HepG2 (cell line): Measurements from ENCODE around the gene MCC. TPM values are rescaled to one million over a fixed set of nuclear protein-coding genes. Genes with fewer than 3 reads are reported as not detected.
A peak's percentile ranks its signal among the peaks of the same experiment; 100 is the strongest.

ENCODE experiments used
- NR1H2 ChIP-seq: sonication (generic); formaldehyde crosslinking; IDR thresholded peaks from 2 replicates; pipeline ENCODE4 v1.8.1; 2022; ENCODE audit warnings: low read depth, missing genetic modification reagents, borderline replicate concordance
- ONECUT2 ChIP-seq: sonication (generic); formaldehyde crosslinking; IDR thresholded peaks from 2 replicates; pipeline ENCODE4 v1.4.0; 2020; ENCODE audit warnings: missing genetic modification reagents
- PCBP1 ChIP-seq: fragments of 200-400 bp; formaldehyde crosslinking; IDR thresholded peaks from 2 replicates; pipeline ENCODE4 v1.6.1; 2017; ENCODE audit warnings: mild to moderate bottlenecking, low read depth, low read length, borderline replicate concordance
- ZMYM2 ChIP-seq: sonication (generic); formaldehyde crosslinking; IDR thresholded peaks from 2 replicates; pipeline ENCODE4 v1.8.0; 2022; ENCODE audit warnings: mild to moderate bottlenecking, missing genetic modification reagents
- ZNF263 ChIP-seq: sonication (generic); formaldehyde crosslinking; IDR thresholded peaks from 2 replicates; pipeline ENCODE4 v1.4.0; 2020; ENCODE audit warnings: missing genetic modification reagents
- ZNF343 ChIP-seq: sonication (generic); formaldehyde crosslinking; IDR thresholded peaks from 2 replicates; pipeline ENCODE4 v1.4.0; 2020; ENCODE audit warnings: mild to moderate bottlenecking, missing genetic modification reagents
- ZNF562 ChIP-seq: sonication (generic); formaldehyde crosslinking; IDR thresholded peaks from 2 replicates; pipeline ENCODE4 v1.8.0; 2022; ENCODE audit warnings: missing genetic modification reagents, borderline replicate concordance
- ZNF670 ChIP-seq: sonication (generic); formaldehyde crosslinking; IDR thresholded peaks from 2 replicates; pipeline ENCODE4 v1.8.0; 2022; ENCODE audit warnings: mild to moderate bottlenecking, missing genetic modification reagents, borderline replicate concordance
- ZNF678 ChIP-seq: sonication (generic); formaldehyde crosslinking; IDR thresholded peaks from 2 replicates; pipeline ENCODE4 v1.4.0; 2020; ENCODE audit warnings: mild to moderate bottlenecking, missing genetic modification reagents
- ZNF7 ChIP-seq: IDR thresholded peaks from 2 replicates; pipeline ENCODE4 v1.6.1; 2016; ENCODE audit warnings: missing biosample characterization, missing genetic modification reagents
- ZNF782 ChIP-seq: sonication (generic); formaldehyde crosslinking; IDR thresholded peaks from 2 replicates; pipeline ENCODE4 v1.4.0; 2020; ENCODE audit warnings: missing genetic modification reagents, mild to moderate bottlenecking, borderline replicate concordance
- polyA plus RNA-seq, 8 experiments: library from polyadenylated mRNA; depleted of rRNA in 3 of 8; stranded (reverse) in 7 of 8; unstranded in 1 of 8; fragments of >200 nt; fragmentation: Illumina TruSeq in 4 of 8; extraction: Trizol in 4 of 8; gene quantifications; 2 replicates each; pipeline versions ENCODE4 v1.2.1 to v1.2.3, GENCODE V29; 2011 to 2016; ENCODE audit warnings: low read depth in 4 of 8, missing spikeins in 1 of 8, mixed read lengths in 1 of 8; ENCODE audit not compliant: insufficient read depth in 1 of 8
- total RNA-seq, 5 experiments: library from RNA; depleted of rRNA; stranded (reverse); fragments of >200 nt; fragmentation: Illumina TruSeq; extraction: Trizol; gene quantifications; 2 replicates each; pipeline ENCODE4 v1.2.3, GENCODE V29; 2016; ENCODE audit warnings: low read depth in 1 of 5
- TF ChIP-seq, protein P1 (sequence below): sonication (generic); formaldehyde crosslinking; IDR thresholded peaks from 2 replicates; pipeline ENCODE4 v1.4.0; 2020; ENCODE audit warnings: missing genetic modification reagents
- TF ChIP-seq, protein P2 (sequence below): sonication (generic); formaldehyde crosslinking; IDR thresholded peaks from one replicate; pipeline ENCODE4 v1.5.1; 2020; ENCODE audit warnings: mild to moderate bottlenecking, missing genetic modification reagents; ENCODE audit errors: not compliant biosample characterization
- TF ChIP-seq, protein P3 (sequence below): sonication (generic); formaldehyde crosslinking; IDR thresholded peaks from 2 replicates; pipeline ENCODE4 v1.4.0; 2020; ENCODE audit warnings: missing genetic modification reagents
- TF ChIP-seq, protein P4 (sequence below): sonication (generic); formaldehyde crosslinking; IDR thresholded peaks from 2 replicates; pipeline ENCODE4 v1.5.1; 2020; ENCODE audit warnings: missing genetic modification reagents, mild to moderate bottlenecking, borderline replicate concordance

Gene MCC
- total and polyA plus RNA-seq, 2 of the 13 experiments (the other 11 are each of a cell fraction or from before 2014, with no cell fraction given): 0.55 to 2.4 TPM

DNA sequence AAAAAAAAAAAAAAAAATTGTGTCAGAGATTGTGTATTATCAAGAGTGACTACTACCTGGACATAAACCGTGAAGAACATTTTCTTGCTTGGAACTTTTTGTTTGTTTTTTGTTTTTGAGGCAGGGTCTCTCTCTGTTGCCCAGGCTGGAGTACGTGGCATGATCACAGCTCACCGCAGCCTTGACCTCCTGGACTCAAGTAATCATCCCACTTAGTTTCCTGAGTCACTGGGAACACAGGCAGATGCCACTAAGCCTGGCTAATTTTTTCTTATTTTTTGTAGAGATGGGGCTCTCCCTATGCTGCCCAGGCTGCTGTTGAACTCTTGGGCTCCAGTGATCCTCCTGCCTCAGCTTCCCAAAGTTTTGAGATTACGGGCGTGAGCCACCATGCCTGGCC lies 485.8 kb downstream of the MCC start (continued):
- TF ChIP-seq, protein P1, sequence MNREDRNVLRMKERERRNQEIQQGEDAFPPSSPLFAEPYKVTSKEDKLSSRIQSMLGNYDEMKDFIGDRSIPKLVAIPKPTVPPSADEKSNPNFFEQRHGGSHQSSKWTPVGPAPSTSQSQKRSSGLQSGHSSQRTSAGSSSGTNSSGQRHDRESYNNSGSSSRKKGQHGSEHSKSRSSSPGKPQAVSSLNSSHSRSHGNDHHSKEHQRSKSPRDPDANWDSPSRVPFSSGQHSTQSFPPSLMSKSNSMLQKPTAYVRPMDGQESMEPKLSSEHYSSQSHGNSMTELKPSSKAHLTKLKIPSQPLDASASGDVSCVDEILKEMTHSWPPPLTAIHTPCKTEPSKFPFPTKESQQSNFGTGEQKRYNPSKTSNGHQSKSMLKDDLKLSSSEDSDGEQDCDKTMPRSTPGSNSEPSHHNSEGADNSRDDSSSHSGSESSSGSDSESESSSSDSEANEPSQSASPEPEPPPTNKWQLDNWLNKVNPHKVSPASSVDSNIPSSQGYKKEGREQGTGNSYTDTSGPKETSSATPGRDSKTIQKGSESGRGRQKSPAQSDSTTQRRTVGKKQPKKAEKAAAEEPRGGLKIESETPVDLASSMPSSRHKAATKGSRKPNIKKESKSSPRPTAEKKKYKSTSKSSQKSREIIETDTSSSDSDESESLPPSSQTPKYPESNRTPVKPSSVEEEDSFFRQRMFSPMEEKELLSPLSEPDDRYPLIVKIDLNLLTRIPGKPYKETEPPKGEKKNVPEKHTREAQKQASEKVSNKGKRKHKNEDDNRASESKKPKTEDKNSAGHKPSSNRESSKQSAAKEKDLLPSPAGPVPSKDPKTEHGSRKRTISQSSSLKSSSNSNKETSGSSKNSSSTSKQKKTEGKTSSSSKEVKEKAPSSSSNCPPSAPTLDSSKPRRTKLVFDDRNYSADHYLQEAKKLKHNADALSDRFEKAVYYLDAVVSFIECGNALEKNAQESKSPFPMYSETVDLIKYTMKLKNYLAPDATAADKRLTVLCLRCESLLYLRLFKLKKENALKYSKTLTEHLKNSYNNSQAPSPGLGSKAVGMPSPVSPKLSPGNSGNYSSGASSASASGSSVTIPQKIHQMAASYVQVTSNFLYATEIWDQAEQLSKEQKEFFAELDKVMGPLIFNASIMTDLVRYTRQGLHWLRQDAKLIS (CRISPR knock-in tag): no peak
- no peak for TF ChIP-seq ZNF782 (CRISPR knock-in tag)
- TF ChIP-seq, protein P2, sequence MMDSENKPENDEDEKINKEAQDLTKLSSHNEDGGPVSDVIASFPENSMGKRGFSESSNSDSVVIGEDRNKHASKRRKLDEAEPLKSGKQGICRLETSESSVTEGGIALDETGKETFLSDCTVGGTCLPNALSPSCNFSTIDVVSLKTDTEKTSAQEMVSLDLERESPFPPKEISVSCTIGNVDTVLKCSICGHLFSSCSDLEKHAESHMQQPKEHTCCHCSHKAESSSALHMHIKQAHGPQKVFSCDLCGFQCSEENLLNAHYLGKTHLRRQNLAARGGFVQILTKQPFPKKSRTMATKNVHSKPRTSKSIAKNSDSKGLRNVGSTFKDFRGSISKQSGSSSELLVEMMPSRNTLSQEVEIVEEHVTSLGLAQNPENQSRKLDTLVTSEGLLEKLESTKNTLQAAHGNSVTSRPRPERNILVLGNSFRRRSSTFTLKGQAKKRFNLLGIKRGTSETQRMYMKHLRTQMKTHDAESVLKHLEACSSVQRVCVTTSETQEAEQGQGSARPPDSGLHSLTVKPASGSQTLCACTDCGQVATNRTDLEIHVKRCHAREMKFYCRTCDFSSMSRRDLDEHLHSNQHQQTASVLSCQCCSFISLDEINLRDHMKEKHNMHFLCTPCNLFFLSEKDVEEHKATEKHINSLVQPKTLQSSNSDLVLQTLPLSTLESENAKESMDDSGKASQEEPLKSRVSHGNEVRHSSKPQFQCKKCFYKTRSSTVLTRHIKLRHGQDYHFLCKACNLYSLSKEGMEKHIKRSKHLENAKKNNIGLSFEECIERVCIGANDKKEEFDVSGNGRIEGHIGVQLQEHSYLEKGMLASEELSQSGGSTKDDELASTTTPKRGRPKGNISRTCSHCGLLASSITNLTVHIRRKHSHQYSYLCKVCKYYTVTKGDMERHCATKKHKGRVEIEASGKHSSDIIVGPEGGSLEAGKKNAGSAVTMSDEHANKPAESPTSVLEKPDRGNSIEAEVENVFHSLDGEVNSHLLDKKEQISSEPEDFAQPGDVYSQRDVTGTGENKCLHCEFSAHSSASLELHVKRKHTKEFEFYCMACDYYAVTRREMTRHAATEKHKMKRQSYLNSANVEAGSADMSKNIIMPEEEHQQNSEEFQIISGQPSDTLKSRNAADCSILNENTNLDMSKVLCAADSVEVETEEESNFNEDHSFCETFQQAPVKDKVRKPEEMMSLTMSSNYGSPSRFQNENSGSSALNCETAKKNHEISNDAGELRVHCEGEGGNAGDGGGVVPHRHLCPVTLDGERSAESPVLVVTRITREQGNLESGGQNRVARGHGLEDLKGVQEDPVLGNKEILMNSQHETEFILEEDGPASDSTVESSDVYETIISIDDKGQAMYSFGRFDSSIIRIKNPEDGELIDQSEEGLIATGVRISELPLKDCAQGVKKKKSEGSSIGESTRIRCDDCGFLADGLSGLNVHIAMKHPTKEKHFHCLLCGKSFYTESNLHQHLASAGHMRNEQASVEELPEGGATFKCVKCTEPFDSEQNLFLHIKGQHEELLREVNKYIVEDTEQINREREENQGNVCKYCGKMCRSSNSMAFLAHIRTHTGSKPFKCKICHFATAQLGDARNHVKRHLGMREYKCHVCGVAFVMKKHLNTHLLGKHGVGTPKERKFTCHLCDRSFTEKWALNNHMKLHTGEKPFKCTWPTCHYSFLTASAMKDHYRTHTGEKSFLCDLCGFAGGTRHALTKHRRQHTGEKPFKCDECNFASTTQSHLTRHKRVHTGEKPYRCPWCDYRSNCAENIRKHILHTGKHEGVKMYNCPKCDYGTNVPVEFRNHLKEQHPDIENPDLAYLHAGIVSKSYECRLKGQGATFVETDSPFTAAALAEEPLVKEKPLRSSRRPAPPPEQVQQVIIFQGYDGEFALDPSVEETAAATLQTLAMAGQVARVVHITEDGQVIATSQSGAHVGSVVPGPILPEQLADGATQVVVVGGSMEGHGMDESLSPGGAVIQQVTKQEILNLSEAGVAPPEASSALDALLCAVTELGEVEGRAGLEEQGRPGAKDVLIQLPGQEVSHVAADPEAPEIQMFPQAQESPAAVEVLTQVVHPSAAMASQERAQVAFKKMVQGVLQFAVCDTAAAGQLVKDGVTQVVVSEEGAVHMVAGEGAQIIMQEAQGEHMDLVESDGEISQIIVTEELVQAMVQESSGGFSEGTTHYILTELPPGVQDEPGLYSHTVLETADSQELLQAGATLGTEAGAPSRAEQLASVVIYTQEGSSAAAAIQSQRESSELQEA (CRISPR knock-in tag): no peak
- TF ChIP-seq NR1H2: no peak
- no peak for TF ChIP-seq ZNF343 (CRISPR knock-in tag)
- no peak for TF ChIP-seq PCBP1
- no peak for TF ChIP-seq ZNF7
- no peak for TF ChIP-seq ZNF263 (CRISPR knock-in tag)
- TF ChIP-seq ZNF670: peak; percentile 46; the same call in 1 of the 2 replicates
- no peak for TF ChIP-seq ZNF678 (CRISPR knock-in tag)
- TF ChIP-seq ZMYM2 (CRISPR knock-in tag): no peak
- TF ChIP-seq, protein P3, sequence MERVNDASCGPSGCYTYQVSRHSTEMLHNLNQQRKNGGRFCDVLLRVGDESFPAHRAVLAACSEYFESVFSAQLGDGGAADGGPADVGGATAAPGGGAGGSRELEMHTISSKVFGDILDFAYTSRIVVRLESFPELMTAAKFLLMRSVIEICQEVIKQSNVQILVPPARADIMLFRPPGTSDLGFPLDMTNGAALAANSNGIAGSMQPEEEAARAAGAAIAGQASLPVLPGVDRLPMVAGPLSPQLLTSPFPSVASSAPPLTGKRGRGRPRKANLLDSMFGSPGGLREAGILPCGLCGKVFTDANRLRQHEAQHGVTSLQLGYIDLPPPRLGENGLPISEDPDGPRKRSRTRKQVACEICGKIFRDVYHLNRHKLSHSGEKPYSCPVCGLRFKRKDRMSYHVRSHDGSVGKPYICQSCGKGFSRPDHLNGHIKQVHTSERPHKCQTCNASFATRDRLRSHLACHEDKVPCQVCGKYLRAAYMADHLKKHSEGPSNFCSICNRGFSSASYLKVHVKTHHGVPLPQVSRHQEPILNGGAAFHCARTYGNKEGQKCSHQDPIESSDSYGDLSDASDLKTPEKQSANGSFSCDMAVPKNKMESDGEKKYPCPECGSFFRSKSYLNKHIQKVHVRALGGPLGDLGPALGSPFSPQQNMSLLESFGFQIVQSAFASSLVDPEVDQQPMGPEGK (CRISPR knock-in tag): no peak
- TF ChIP-seq ZNF562 (CRISPR knock-in tag): no peak
- TF ChIP-seq, protein P4, sequence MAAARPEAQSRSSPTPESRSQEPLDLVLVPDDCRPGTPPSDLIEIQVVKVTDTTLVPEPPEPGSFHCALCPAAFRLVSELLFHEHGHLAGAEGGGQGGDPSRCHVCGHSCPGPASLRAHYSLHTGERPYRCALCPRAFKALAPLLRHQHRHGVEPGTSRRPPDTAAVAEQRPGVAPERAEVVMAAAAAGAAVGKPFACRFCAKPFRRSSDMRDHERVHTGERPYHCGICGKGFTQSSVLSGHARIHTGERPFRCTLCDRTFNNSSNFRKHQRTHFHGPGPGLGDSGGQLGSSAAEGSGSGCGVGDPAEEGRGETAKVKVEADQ (CRISPR knock-in tag): no peak
- TF ChIP-seq ONECUT2: no peak
